Erythroblast (primary cell): ENCODE measurements around the gene ARHGAP24.

ENCODE experiments used
- GATA1 ChIP-seq: IDR thresholded peaks from 2 replicates; pipeline ENCODE4 v1.6.1; 2011; ENCODE audit warnings: low read depth, mild to moderate bottlenecking, control low read depth, low read length, moderate library complexity
- POLR2A ChIP-seq: IDR thresholded peaks from 2 replicates; pipeline ENCODE4 v1.6.1; 2011; ENCODE audit warnings: mild to moderate bottlenecking, low read length

- TF ChIP-seq POLR2A (no peak), GATA1 (no peak)
Observed at GRCh38 chr4:85994576-85994975, 519.6 kb downstream of the ARHGAP24 start.
